Activated T-helper 1 cell treated with Interleukin-2 at 50 U/mL for 16 hours (primary cell): ENCODE results near the gene RARB.

Experiments used
- DNase-seq: peaks from one replicate; pipeline ENCODE4 v3.0.0-alpha.2; 2020; ENCODE audit warnings: low read depth

Gene RARB

DNA sequence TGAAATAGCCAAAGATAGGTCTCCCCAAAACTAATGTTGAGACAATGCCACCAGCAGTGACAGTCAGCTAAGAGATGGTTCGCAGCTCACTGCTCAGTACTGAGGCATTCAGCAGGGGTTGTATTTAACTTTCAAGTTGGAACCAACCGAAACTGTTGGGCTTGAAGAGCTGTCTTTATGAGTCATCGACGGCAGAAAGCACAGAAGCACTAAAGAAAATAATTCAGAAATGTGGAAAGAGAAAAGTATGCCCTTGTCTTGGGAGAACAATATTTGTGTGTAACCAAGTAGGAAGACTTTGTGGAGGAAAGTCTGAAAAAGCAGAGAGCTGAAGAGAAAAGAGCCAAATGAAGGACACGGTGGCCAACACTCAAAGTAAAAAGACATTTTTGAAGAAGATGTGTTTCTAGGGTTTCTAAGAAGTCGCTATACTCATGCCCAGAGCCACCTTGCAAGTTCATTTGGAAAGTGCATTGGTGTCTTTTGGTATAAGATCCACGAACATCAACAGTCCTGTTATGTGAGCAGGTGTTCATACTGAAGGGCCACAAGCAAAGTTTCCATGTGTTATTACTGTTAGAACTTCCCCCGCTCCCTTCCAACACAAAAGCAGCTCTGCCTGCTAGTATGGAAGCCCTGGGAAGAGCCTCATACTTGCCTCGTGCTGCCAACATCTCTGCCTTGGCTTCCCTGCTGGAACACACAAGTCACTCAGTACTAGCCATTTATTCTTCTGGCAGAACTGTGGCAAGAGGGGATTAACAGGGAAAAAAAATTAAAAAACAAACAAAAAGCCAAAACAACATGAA, 4.1 kb upstream of the RARB start:
- DNase-seq: no peak

DNA sequence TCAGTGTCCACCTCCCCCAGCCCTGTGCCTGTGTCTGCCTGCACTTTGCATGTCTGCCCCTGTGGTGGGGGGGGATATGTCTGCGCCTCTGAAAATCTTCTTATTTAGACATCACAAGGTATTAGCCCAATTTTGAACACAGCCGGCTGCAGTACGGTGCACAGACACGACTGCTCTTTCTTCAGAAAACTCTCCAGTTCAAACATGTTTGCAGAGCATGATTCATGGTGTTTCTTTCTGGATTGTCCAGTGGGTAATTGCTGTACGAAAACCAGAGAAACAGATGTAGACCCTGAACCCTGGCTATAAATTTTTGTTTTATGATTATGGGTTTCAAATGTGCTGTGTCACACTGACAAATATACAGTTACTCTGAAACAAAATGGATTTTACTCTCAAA, 3.4 kb upstream of the RARB start:
- DNase-seq: no peak

DNA sequence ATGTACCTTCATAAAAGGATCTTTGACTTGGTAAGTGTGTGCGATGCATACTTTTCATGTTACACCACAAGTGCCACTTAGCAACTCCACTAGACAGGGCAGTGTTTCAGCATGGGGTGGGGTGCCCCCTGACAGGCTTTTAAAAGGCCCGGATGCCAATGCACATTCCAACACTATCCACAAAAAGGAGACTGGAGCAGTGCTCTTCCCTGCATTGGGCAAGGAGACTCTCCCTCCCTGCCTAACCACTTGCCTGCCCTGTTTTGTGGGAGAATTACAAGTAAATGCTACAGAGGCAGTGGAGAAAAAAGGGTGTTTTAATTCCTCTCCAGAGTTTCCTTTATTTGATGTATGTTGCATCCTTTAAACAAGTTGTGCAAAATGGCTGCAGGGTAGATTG, 1.7 kb upstream of the RARB start:
- no peak for DNase-seq

DNA sequence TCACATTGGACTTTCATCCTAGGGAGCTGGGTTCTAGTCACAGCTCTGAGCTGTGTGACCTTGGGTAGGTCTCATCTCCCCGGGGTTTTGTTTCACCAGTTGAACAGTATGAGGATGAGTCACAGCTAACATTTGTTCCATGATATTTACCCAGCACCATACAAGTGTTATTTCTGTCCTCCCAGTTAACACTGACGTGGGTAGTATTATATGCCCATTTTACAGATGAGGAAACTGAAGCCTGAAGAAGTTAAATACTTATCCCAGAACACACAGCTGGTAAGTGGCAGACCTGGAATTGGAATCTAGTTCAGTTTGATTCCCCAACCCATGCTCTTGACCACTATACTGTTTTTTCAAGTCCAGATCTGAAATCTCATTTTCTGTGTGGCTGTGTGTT, 908 bp upstream of the RARB start:
- no peak for DNase-seq

DNA sequence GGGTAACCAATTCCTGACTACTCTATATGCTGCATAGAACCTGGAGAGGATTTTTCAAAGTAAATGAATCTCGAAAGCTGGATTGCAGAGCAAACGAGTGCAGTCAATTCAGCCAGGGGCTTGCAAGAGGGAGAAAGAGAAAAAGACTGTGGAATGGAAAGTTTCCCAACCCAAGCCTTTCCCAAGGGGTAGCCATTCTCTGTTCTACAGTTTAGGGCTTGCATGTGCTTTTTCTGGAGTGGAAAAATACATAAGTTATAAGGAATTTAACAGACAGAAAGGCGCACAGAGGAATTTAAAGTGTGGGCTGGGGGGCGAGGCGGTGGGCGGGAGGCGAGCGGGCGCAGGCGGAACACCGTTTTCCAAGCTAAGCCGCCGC, 511 bp upstream of the RARB start:
- DNase-seq: no peak

- no peak for DNase-seq
These were observed 799 bp downstream of the RARB start for GRCh38 chr3:25428789-25429335.

DNA sequence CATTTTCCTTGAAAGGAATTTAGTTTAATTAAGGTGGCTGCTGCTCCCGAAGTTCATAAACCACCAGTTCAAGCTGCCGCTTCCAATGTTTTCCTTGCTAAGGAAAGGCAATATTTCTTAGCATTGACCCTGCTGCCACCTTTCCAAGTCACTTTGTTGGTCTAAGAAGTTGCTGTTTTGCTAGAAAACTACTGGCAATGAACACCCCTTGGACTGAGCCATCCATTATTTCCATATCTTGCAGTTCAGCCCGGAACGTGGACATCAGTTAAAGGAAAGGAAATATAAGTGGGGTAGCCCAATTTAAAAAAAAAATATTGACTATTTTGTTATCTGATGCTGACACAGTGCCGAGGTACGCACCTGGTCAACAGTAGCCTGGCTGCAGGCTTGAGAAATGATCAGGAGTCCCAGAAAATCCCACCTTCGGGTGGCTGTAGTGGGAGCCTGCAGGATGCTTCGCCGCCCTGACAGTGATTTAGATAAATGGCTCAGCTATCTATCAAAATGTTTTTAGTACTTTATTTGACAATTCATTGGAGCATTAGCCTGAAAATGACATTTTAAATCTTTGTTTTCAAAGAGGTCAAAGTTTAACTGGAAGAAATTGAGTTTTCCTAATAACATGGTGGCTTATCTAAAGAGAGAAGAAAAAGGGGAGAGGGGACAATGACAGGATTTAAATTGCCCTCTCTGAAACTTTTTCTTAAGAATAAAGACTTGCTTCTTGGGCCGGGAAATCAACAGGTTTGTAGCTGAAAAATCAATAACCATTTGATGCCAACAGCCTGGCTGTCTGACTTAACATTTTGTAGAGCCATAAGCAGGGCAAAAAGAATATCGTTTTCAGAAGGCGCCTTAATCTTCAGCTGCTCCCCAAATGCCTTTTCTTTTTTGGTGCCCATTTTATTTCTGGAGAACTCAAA, 1.6 kb downstream of the RARB start:
- no peak for DNase-seq

- DNase-seq: no peak
These were observed 2.3 kb downstream of the RARB start for GRCh38 chr3:25430287-25430934.

DNA sequence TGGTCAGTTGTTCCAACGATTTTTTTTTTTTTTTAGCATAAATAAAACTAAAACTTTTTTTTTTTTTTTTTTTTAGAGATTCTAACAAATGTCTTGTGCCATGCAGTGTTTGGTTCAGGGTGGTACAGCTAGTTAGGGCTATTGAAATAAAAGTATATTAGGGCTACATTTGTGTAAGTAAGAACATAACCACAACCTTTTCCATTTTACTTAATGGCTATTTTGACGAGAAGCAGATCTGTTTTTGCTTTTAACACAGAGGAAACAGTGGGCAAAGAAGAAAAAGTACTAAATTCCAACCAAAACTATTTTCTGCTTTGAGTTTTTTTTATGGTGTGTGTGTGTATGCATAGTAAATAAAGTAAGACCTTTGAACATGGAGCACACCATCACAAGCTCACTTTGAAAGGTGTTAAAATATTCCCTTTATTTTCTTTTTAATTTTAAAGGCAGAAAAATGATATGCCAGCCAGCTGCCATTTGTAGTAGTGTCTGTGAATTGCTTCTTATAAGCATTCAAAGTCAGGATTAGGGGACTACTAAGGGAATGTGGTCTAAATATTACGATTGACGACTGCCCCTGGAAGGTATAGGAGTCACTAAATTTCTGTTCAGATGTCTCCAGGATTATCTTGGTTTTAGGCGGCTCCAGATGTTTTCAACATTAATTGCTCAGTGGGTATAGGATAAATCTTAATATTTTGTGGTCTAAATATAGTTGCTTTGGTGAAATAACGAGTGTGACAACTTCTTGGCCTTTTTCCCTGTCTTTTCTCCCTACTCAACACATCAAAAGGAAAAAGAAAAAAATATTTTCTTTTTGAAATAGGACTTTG, 3.1 kb downstream of the RARB start:
- DNase-seq: no peak

DNA sequence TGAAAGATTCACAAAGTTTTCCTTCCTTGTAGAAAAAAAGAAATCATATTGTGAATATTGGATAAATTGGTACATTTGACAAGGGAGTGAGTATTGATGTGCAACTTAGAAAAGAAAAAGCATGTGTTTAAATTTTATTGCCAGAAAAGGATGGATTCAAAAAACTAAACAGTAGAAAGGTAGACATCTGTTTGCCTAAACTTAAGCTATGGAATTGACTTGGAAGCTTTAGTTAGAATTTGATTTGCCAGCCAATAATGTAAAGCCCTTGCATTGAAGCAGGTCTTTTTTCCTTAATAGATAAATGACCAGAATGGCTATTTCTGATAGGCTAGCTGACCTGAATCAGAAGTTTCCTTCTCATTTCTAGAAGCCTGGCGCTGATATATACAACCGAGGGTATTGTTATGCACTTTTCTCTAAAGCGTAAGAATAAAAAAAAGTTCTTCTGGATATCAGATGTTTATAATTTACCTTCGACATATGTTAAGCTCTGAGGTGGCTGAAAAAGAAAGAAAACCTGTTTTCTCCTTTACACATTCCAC, 4.2 kb downstream of the RARB start:
- no peak for DNase-seq

GRCh38 chr3:25433106-25433505, 5.0 kb downstream of the RARB start:
- DNase-seq: no peak

- DNase-seq: no peak
These were observed 5.8 kb downstream of the RARB start for GRCh38 chr3:25433868-25434267.

GRCh38 chr3:25437953-25438352, 9.9 kb downstream of the RARB start:
- no peak for DNase-seq

- DNase-seq: no peak
These were observed 10.9 kb downstream of the RARB start for GRCh38 chr3:25438791-25439555.

DNA sequence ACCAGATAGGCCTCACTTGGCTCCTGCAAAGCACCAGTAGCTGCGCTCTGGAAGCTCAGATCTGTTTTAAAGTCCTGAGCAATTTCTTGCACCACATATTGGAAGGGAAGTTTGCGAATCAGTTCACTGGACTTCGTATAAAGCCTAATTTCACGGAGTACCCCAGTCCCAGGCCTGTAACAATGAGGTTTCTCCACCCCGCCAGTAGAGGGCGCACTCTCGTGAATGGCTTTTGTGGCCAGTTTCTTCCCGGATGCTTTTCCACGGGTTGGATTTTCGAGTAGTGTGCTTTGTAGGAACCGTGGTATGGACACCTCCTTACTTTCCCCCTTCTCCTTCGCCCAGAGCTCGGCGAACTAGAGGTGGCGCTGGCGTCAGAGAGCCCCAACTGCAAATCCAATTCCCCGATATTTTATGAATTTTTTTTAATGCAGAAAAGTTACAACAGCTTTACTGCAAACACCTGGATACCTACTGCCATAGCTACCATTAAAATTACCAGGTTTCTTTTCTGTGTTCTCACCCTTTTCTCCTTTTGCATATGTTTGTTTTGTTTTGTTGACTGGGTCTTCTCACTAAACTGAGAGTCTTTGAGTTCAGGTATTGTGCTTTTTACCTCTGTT, 13.3 kb downstream of the RARB start:
- DNase-seq: no peak

DNA sequence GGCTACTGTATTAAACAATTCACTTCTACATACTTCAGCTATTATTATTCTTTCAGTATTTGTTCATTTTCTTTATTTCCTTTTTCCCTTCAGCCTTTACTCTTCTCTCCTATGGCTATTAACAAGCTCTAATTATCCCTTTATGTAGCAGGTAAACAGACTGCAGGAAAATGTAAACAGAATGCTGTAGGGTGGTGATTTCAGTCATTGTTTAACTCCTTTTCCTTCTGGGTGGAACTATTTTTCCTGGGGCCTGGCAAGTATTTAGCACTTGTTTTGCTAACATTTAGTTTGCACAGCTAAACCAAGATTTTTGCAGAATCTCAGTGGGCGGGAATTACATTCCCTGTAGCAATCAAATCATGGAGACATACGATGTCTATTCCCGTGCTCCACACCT, 14.4 kb downstream of the RARB start:
- DNase-seq: no peak

- DNase-seq: no peak
These were observed 16.2 kb downstream of the RARB start for GRCh38 chr3:25444273-25444672.

DNA sequence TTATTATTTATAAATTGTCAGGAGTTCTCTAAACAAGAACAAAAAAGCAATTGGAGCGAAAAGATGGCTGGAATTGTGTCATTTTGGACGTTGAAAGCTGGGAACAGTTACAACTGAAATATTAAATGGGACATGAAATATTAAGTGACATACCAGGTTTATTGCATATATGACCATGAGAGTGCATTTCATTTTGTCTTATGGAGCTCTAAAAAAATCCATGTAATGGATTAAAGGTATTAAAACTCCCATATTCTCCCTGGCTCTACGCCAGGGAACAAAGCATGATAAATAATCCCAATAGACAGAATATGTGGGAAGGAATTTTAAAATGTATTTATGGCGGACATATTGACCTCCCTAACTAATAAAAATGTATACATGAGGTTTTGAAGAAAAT, 17.7 kb downstream of the RARB start:
- no peak for DNase-seq

- no peak for DNase-seq
These were observed 19.2 kb downstream of the RARB start for GRCh38 chr3:25447285-25447684.

DNA sequence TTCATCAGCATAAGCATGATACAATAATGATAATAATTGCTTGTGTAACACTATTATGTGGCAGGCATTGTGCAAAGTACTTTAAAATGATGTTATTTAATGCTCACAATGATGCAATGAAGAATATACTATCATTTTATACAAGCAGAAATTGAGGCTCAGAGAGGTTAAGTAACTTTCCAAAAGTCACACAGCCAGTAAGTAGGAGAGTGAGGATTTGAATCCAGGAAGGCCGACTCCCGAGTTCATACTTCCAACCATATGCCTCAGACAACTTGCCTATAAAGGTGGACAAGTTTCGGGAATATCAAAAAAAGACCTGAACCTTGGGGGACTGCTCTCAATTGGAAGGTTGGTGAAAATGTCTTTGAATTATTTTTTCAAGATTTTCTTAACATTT, 19.9 kb downstream of the RARB start:
- no peak for DNase-seq
